HG03095 (cell line): ENCODE measurements around the gene TTC23L.
"Not testable (repeated sequence)": the region's sequence is repeated elsewhere in the genome, so short reads cannot be mapped to it uniquely, and the experiment has no call there.

ENCODE experiments used
- ATAC-seq: cut with Tn5 transposase; IDR thresholded peaks from one replicate; pipeline ENCODE4 v1.9.1; 2021; ENCODE audit warnings: moderate library complexity; ENCODE audit not compliant: unreplicated experiment

The TTC23L gene

DNA sequence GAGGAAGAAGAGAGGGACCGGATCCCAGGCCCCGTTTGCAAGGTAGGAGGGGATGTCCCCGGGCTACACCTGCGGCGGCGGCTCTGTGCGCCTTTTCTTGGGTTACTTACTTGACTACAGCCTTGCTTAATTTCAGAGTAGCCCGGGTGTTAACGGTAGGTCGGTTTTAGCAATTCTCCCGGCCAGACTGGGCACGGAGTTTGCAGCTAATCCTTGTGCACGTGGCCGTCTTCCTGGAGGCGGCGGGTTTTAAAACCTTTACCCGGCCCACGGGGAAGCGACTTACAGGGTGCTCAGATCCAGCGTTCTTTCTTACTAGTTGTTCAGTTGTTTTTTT is 76.9 kb downstream of the TTC23L start:
- peak; percentile 11 for ATAC-seq

DNA sequence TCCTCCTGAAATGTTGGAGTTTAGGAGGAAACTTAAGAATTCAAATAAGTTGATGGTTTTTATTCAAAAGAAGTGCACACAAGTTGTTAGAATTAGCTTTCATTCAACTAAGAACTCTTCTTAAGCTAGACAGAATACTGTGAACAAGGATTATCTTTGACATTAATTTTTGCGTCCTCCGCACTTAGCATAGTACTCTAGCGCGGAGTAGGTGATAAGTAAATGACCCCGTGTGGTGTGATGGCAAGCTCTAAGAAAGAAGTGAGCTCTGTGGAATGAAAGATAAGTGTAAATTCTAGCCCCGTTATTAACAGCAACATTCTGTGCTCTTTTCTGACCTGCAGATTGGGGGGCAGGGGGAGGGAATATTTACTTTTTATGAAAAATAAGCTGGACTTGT is 77.6 kb downstream of the TTC23L start:
- ATAC-seq: no peak

DNA sequence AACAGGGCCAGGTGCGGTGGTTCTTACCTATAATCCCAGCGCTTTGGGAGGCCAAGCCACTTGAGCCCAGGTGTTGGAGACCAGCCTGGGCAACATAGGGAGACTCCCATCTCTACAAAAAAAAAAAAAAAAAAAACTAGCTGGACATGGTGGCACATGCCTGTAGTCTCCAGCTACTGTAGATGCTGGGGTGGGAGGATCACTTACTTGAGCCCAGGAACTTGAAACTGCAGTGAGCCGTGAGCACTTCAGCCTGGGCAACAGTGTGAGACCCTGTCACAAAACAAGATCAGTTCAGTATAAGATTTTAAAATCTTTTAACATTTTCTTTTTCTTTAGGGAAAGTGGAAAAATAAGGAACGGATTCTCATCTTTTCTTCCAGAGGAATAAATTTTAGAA is 79.1 kb downstream of the TTC23L start:
- ATAC-seq: no peak

DNA sequence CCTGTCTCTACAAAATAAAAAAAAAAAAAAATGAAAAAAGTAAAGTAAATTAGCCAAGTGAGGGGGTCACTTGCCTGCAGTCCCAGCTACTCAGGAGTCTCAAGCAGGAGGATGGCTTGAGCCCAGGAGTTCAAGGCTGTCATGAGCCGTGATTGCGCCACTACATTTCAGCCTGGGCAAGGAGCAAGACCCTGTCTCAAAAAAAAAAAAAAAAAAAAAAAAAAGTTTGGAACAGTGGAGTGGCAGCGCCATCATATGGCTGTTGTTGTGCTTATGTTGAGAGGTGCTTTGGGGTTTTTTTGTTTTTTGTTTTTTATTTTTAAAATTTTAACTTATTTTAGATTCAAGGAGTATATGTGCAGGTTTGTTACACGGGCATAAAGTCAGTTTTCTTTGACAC is 80.1 kb downstream of the TTC23L start:
- ATAC-seq: no peak

DNA sequence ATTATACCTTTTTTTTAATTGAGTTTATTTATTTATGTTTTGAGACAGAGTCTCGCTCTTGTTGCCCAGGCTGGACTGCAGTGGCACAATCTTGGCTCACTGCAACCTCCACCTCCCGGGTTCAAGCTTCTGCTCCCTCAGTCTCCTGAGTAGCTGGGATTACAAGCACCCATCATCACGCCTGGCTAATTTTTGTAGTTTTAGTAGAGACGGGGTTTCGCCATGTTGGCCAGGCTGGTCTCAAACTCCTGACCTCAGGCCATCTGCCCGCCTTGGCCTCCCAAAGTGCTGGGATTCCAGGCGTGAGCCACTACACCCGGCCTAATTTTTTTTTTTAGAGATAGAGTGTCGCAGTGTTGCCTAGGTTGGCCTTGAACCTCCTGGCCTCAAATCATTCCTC is 84.3 kb downstream of the TTC23L start:
- not testable (repeated sequence) for ATAC-seq

DNA sequence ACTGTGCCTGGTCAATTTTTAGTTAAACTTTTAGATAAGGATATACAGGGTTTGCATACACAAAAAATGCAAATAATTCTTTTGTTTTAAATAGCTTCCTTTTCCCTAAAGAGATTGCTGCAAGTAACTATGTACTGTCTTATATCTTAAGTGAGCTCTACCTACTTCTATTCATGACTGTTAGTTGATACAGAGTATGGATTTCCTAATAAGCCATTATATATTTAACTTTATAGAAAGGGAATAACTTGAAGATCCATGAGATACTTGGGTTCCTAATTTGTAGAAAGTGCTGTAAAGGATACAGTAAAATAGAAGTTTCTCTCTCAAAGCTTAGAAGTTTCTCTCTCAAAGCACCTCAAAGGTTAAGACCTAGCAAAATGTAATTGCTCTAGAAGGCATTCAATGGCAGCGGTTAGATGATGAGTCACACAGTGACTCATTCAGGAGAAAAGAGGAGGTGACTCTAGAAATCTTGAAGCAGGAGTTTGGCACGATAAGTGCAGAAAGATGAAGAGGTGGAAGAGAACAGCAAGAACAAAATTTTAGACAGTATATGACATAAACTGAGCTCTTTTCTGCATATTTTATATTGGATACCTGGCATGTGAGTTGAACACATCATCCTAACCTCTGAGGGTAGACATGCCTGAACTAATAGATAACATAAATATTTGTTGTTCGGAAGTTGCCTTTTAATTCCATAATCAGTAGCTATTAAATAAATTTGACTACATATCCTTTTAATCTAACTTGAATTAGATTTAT is 84.9 kb downstream of the TTC23L start:
- peak; percentile 62 for ATAC-seq

DNA sequence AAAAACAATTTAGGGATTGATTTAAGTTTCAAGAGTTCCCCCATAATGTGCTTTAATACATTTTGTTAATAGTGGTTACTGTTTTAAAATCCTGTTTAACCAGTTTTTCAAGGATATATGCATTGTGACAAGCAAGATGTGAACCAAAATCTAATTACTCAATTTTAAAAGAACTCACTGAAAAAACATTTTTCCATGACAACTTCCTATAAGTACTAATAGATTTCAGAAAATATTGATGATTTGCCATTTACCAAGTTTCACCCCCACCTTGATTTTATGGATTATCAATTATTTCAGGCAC is 85.5 kb downstream of the TTC23L start:
- ATAC-seq: no peak

DNA sequence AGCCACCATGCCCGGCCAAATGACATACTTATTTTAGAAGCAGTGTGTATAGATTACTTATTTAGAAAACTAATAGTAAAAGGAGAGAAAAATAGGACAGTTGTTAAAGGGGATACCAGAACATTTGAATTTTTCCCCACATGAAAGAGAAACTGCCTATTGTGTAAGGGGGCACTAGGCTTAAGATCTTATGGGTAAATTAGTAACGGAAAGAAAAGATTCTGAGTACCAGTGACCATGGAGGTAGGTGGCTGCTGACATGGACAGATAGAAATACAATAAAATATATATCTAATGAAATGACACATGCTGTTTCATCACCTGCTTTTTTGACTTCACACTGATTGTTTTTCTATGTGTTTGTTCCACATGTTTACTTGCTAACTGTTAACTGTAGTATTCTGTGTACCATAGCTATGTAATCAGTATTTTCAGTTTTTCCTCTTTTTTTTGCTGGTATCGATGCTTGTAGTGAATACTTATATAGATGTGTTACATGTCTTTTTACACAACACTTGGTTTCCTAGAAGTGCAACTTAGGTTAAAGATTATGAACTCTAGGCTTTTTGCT is 87.4 kb downstream of the TTC23L start:
- ATAC-seq: no peak

DNA sequence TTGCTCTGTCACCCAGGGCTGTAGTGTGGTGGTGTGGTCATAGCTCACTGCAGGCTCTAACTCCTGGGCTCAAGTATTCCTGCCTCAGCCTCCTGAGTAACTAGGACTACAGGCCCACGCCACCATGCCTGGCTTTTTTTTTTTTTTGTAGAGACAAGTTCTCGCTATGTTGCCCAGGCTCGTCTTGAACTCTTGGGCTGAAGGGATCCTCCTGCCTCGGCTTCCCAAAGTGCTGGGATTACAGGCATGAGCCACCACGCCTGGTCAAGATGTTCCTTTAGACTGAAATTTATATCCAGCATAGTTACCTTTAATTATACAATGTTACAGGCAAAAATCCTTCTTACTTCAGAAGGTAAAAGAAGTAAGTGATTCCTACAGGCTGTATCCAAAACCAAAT is 88.8 kb downstream of the TTC23L start:
- ATAC-seq: no peak

DNA sequence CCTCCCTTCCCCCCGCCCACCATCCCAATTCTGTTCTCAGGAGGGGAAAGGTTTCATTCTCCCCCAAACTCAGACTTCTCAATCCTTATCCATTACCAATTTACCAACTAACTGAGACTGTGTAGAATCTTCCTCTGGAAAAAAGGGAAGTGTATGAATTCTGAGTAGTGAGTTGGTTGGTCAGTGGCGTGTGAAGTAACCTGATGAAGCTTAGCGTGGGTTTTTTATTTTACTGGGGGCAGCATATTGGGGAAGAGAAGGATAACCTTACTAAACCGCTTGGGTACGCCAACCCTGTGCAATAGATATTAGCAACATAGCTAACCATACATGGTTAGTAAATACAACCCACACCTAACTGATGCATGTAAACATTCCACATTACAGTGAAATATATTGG is 89.3 kb downstream of the TTC23L start:
- no peak for ATAC-seq

DNA sequence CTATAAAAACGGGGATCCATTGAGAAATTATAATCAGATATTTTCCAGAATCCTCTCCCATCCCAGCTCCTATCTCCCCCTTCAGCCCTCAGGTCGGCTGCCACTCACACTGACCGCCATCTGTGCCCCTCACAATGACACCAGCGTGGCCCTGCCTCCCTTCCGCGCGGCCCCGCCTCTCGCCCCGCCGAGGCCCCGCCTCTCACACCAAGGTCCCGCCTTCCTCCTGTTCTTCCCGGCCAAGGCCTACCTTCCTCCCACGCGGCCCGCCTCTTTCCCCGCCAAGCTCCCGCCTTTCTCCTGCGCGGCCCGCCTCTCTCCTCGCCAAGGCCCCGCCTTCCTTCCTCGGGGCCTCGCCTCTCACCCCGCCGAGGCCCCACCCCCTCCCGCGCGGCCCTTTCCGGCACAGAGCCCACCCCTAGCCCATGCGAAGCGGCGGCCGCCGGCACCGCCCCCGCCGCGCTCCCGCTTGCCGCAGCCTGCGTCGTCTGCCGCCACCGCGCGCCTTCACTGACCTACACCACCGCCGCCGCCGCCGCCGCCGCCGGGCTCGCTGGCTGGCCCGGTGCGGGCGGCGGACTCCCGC is 90.3 kb downstream of the TTC23L start, which contains the start of gene DNAJC21:
Gene DNAJC21 (plus strand): TSS at position 426 of the 586 bp plus-strand sequence. CDS start 261 bp downstream, outside the sequence.
- ATAC-seq: peak; percentile 84

DNA sequence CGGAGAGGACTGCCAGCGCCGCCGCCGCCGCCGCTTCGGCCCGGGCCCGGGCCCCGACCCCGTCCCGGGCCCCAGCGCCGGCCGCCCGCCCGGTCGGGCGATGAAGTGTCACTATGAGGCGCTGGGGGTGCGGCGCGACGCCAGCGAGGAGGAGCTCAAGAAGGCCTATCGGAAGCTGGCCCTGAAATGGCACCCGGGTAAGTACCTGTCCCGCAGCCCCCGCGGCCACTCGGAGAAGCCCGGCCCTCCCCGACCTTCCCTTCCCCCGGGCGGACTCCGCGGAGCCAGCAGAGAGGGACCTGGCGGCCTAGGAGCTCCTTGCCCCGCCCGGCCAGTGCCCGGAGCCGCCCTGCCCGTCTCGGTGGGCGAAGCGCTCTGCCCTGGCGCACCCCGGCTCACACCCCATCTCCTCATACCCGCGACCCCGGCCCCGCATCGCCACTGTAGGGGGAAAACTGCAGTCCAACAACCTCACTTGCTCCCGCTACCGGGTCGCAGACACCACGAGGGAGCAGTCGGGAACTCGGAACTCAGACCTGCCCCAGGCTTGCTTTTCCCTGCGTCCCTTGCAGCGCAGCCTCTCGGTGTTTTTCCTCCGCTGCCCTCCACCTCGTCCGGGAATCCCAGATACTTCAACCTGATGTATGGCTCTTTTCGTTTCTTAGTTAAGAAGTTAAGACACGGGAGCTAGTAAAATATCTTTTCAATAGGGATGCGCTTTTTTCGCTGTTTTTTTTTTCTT is 90.9 kb downstream of the TTC23L start:
- peak; percentile 67 for ATAC-seq

DNA sequence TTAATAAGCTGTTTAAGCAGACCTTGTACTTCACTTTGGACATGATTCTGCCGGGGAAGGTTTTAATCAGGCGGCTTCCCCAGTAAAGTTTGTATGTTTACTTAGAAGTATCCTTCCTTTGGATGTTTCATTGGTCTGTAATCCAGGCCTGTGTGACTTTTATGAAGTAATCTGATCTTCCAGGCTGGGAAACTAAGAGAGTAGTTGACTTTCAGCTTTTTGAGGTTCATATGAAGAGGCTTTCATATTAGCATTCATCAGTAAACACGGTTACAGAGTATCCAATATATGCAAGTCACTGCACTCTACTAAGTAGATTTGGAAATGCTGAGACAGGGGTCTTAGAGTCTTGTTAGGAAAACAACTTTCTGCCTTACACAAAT is 91.5 kb downstream of the TTC23L start:
- ATAC-seq: no peak

DNA sequence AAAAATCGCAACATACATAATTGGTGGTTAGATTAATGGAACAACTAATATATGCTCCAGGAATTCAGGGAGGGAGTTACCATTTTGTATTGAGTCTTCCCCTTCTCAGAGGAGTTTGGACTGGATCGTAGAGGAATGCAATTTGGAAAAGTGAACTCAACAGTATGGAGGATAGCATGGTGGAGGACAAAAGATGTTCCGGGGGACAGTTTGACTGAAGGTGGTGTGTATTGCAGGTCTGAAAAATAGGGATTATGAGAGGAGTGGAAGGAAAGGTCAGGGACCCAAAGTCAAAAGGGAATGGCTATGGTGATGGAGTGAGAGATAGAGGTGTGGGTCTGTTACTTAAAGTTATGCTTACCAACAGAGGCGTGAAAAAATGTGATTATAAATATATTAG is 91.9 kb downstream of the TTC23L start:
- ATAC-seq: no peak

DNA sequence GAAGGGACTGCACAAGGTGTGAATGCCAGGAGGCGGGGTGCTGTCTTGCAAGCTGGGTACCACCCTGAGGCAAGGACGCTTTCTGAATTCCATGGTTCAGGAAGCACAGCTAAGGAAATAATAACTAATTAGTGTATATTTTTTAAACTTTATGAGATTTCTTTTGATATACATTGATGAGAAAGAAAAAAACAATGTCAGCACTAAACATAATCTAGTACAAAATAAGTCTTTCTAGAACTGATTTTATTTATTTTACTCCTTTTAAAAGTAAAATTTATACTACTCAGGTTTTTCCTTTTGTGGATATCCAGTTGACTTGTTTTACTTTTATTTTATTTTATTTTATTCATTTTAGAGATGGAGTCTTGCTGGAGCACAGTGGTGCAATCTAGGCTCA is 94.0 kb downstream of the TTC23L start:
- no peak for ATAC-seq

DNA sequence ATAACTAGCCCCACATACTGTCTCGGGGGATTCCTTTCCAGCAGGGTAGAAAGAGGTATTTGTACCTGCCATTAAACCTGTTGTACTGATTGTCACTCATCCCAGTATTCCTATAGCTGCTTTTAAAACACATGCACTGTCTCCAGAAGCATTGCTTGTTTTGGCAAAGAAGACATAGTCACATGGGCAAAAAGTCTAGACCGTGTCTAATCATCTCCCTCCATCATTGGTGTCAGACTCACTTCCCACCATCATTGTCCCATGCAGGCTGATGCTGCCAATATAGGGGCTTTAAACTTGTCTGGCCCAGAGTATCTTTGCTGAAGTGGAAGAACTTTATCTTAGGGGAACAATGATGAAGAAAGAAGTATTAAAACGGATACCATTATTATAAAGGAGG is 103.0 kb downstream of the TTC23L start:
- no peak for ATAC-seq

DNA sequence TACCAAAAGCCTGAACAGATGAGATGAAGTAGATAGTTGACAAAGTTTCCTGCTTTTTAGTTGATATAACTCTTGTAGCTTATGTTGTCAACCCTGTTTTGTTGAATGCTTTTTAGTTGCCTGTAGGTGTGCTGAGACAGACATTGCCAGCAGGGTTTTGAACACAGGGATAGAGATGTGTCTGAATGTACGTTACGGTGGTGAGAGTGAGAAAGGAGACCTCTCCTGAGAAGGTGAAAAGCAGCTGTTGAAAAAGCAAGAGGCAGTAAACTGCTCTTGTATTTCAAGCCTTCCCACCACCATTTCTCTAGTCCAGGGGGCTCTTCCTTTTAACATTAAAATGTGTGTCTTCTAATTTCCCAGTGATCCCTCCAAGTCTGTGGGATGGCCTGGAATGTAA is 105.1 kb downstream of the TTC23L start:
- no peak for ATAC-seq

DNA sequence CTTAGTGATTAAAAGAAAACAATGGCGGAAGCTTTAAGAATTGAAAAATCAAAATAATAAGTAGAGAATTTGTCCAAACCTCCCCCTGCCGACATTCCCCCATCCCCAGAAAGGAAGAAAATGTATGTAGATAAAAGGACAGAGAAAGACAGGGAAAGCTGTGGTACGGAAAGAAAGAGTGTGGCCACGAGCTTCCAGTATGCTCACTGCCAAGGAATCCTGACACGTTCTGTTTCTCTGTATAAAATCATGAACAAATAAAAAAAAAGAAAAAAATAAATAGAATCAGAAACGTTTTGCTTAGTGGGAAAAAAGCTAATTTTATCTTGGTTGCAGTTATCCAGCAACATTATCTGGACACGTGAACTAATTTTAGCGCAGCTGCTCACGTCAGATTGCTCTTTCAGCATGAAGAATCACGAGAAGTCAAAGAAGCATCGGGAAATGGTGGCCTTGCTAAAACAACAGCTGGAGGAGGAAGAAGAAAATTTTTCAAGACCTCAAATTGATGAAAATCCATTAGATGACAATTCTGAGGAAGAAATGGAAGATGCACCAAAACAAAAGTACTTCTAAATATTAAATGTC is 105.6 kb downstream of the TTC23L start:
- no peak for ATAC-seq
